Mucosa of descending colon (tissue), 3 donors: Measurements from ENCODE around the gene EDNRA. TPM values are rescaled to one million over a fixed set of nuclear protein-coding genes. Genes with fewer than 3 reads are reported as not detected.

Experiments used
- ATAC-seq: fragments of 200-7000 bp; cut with Tn5 transposase; one replicate; pipeline ENCODE4 v1.9.1; 2020; ENCODE audit warnings: mild to moderate bottlenecking, moderate library complexity
- DNase-seq, 3 donors: peaks; one replicate each; pipeline ENCODE4 v3.0.0-alpha.2; 2020
- H3K36me3 ChIP-seq: fragments of 200-600 bp; one replicate; pipeline ENCODE4 v1.8.0; 2021; ENCODE audit warnings: low read depth, mild to moderate bottlenecking
- H3K4me1 ChIP-seq: fragments of 200-600 bp; one replicate; pipeline ENCODE4 v1.8.0; 2021; ENCODE audit warnings: low read depth, mild to moderate bottlenecking
- H3K4me3 ChIP-seq: fragments of 200-600 bp; one replicate; pipeline ENCODE4 v1.8.0; 2021; ENCODE audit warnings: mild to moderate bottlenecking
- H3K9me3 ChIP-seq: fragments of 200-600 bp; one replicate; pipeline ENCODE4 v1.8.0; 2021; ENCODE audit warnings: mild to moderate bottlenecking
- CTCF ChIP-seq: fragments of 200-600 bp; IDR thresholded peaks from one replicate; pipeline ENCODE4 v1.8.0; 2022; ENCODE audit warnings: antibody characterized with exemption, mild to moderate bottlenecking
- intact Hi-C, 2 donors: fragments of 100-400 bp; cut with DNase I in 1 of 2; cut with micrococcal nuclease in 1 of 2; formaldehyde crosslinking; loops; one replicate each; pipeline versions ENCODE4 v1.11.0 to v1.11.1; 2022; cut with DNase I, micrococcal nuclease
- total RNA-seq, 3 donors: library from RNA; stranded (reverse); fragmentation: NEBNext Ultra II Directional in 2 of 3; extraction: Animal tissue kit (Norgen Biotek cat#: 25700) in 2 of 3; gene quantifications; one replicate each; pipeline versions ENCODE4 v1.2.1 to v1.2.4, GENCODE V29; 2021 to 2023
- donor health status: DM: no; HTN: no; CAD: no; lungs with moderate emphysema.
- donor health status: DM: no; HTN: no; CAD: no.
- donor health status: DM: no; HTN: yes; CAD: no.

The EDNRA gene
- total RNA-seq, 3 donors from 2014 or later = 0.72 to 1.6 (median 1.6) TPM

- intact Hi-C loops = no loop called here
Observed at GRCh38 chr4:147587041-147587440, 106.1 kb downstream of the EDNRA start.

GRCh38 chr4:147589586-147589985 is 108.7 kb downstream of the EDNRA start:
- no peaks in the 10 kb centered on the region for H3K9me3 ChIP-seq
- intact Hi-C loops = no loop called here
- no peaks in the 10 kb centered on the region for H3K36me3 ChIP-seq
- no peak for DNase-seq
- no peak overlapping the region for H3K4me3 ChIP-seq
- no peaks in the 10 kb centered on the region for H3K4me1 ChIP-seq
- no peak for ATAC-seq
- TF ChIP-seq CTCF = no peak

More at GRCh38 chr4:147587041-147587440, 106.1 kb downstream of the EDNRA start:
- ATAC-seq = no peak
- no peak for TF ChIP-seq CTCF
- no peaks in the 10 kb centered on the region for H3K36me3 ChIP-seq
- no peaks in the 10 kb centered on the region for H3K4me1 ChIP-seq
- no peaks in the 10 kb centered on the region for H3K9me3 ChIP-seq
- DNase-seq = no peak
- no peak overlapping the region for H3K4me3 ChIP-seq

GRCh38 chr4:147590249-147590920 is 109.5 kb downstream of the EDNRA start:
- no peaks in the 10 kb centered on the region for H3K9me3 ChIP-seq
- H3K4me1 ChIP-seq = no peaks in the 10 kb centered on the region
- H3K36me3 ChIP-seq = no peaks in the 10 kb centered on the region
- peak in 2 of 3 donors; percentile 29 to 70 for DNase-seq
- no peak for ATAC-seq
- no peak overlapping the region for H3K4me3 ChIP-seq
- intact Hi-C loops = loop anchor here in 1 of 2 donors (10.0 kb wide), 1 partner anchor 426 kb away; no protein-coding TSS in a partner anchor
- TF ChIP-seq CTCF = peak; percentile 37

- H3K36me3 ChIP-seq = no peaks in the 10 kb centered on the region
- TF ChIP-seq CTCF = no peak
- no peak for DNase-seq
- H3K9me3 ChIP-seq = no peaks in the 10 kb centered on the region
- intact Hi-C loops = loop anchor here in 1 of 2 donors (10.0 kb wide), 1 partner anchor 426 kb away; no protein-coding TSS in a partner anchor
- no peak overlapping the region for H3K4me3 ChIP-seq
- no peaks in the 10 kb centered on the region for H3K4me1 ChIP-seq
- ATAC-seq = no peak
Observed at GRCh38 chr4:147591106-147591505, 110.2 kb downstream of the EDNRA start.

- TF ChIP-seq CTCF = no peak
- H3K4me3 ChIP-seq = no peak overlapping the region
- intact Hi-C loops = loop anchor here in 1 of 2 donors (10.0 kb wide), 1 partner anchor 429 kb away; no protein-coding TSS in a partner anchor
- no peaks in the 10 kb centered on the region for H3K9me3 ChIP-seq
- H3K36me3 ChIP-seq = no peaks in the 10 kb centered on the region
- no peaks in the 10 kb centered on the region for H3K4me1 ChIP-seq
- DNase-seq (no peak), ATAC-seq (no peak)
Observed at GRCh38 chr4:147594107-147594506, 113.2 kb downstream of the EDNRA start.

Other genes starting within 250 kb of the EDNRA start
- gene TMEM184C, start 136.3 kb downstream of the EDNRA start, total RNA-seq = 10 to 100 TPM; 37.5 to 43.3 (median 37.7) TPM
- 1 to 10 TPM; 7.1 to 7.6 (median 7.6) TPM for gene PRMT9, start 203.1 kb downstream of the EDNRA start, total RNA-seq